RWPE2 (cell line): ENCODE results near the gene SYTL4.
"Not testable (repeated sequence)": the region's sequence is repeated elsewhere in the genome, so short reads cannot be mapped to it uniquely, and the experiment has no call there.

Source experiments
- ATAC-seq: fragments of 200-7000 bp; cut with Tn5 transposase; 3 replicates; pipeline ENCODE4 v1.9.1; 2021; ENCODE audit warnings: low read depth
- DNase-seq: peaks from one replicate; pipeline ENCODE4 v3.0.0-alpha.2; 2020; ENCODE audit warnings: low spot score
- H3K27ac ChIP-seq: fragments of 450-650 bp; 2 replicates; pipeline ENCODE4 v1.5.1; 2017; ENCODE audit warnings: mild to moderate bottlenecking; ENCODE audit not compliant: poor library complexity, severe bottlenecking
- H3K27me3 ChIP-seq: fragments of 250-450 bp; sonication (Bioruptor Pico); 2 replicates; pipeline ENCODE4 v1.5.1; 2021; ENCODE audit warnings: mild to moderate bottlenecking, moderate library complexity; ENCODE audit not compliant: insufficient read depth, poor library complexity, severe bottlenecking
- H3K36me3 ChIP-seq: fragments of 250-450 bp; sonication (Bioruptor Pico); 2 replicates; pipeline ENCODE4 v1.5.1; 2020; ENCODE audit warnings: low read depth, mild to moderate bottlenecking, moderate library complexity
- H3K4me1 ChIP-seq: fragments of 250-450 bp; sonication (Bioruptor Pico); 2 replicates; pipeline ENCODE4 v1.5.1; 2021; ENCODE audit warnings: mild to moderate bottlenecking, moderate library complexity; ENCODE audit not compliant: insufficient read depth, poor library complexity, severe bottlenecking
- H3K4me3 ChIP-seq: fragments of 250-450 bp; sonication (Bioruptor Pico); 2 replicates; pipeline ENCODE4 v1.5.1; 2021; ENCODE audit warnings: mild to moderate bottlenecking, moderate library complexity; ENCODE audit not compliant: severe bottlenecking
- H3K9me3 ChIP-seq: fragments of 250-450 bp; sonication (Bioruptor Pico); 2 replicates; pipeline ENCODE4 v1.5.1; 2021; ENCODE audit warnings: mild to moderate bottlenecking, moderate library complexity; ENCODE audit not compliant: severe bottlenecking
- CTCF ChIP-seq: fragments of 450-650 bp; IDR thresholded peaks from one replicate; pipeline ENCODE4 v1.5.1; 2017; ENCODE audit warnings: mild to moderate bottlenecking, moderate library complexity; ENCODE audit not compliant: poor library complexity, severe bottlenecking

The SYTL4 gene

GRCh38 chrX:100731441-100732281 lies at the start of gene SYTL4:
Gene SYTL4, minus strand, starts transcription at chrX:100732121. Its CDS starts 30,084 bp downstream, at chrX:100702037.
- H3K4me1 ChIP-seq = no peaks in the 10 kb centered on the region
- H3K27me3 ChIP-seq = no peaks in the 10 kb centered on the region
- no peaks in the 10 kb centered on the region for H3K36me3 ChIP-seq
- TF ChIP-seq CTCF = no peak
- no peak within 1 kb of the TSS for H3K27ac ChIP-seq
- ATAC-seq = no peak
- H3K4me3 ChIP-seq = peak within 1 kb of the TSS; percentile 36
- DNase-seq = no peak
- no peaks in the 10 kb centered on the region for H3K9me3 ChIP-seq

- not testable (repeated sequence) for H3K27ac ChIP-seq, H3K9me3 ChIP-seq, H3K36me3 ChIP-seq, DNase-seq, ATAC-seq, H3K4me1 ChIP-seq, H3K27me3 ChIP-seq, H3K4me3 ChIP-seq
Measured at GRCh38 chrX:100769439-100769838, 37.5 kb upstream of the SYTL4 start.

- no peak for ATAC-seq
Measured at GRCh38 chrX:100768679-100769338, 36.9 kb upstream of the SYTL4 start.

GRCh38 chrX:100750883-100751282 lies 19.0 kb upstream of the SYTL4 start:
- no peak overlapping the region for H3K4me3 ChIP-seq
- H3K4me1 ChIP-seq = no peaks in the 10 kb centered on the region
- H3K27ac ChIP-seq = no peak overlapping the region
- no peak for ATAC-seq
- TF ChIP-seq CTCF = no peak
- no peaks in the 10 kb centered on the region for H3K9me3 ChIP-seq
- no peaks in the 10 kb centered on the region for H3K27me3 ChIP-seq
- no peak for DNase-seq
- H3K36me3 ChIP-seq = no peaks in the 10 kb centered on the region

More at GRCh38 chrX:100768679-100769338, 36.9 kb upstream of the SYTL4 start:
- peak; percentile 92 for TF ChIP-seq CTCF
- H3K27me3 ChIP-seq = no peaks in the 10 kb centered on the region
- no peak overlapping the region for H3K27ac ChIP-seq
- no peaks in the 10 kb centered on the region for H3K4me1 ChIP-seq
- no peaks in the 10 kb centered on the region for H3K36me3 ChIP-seq
- H3K4me3 ChIP-seq = no peak overlapping the region
- DNase-seq = peak; percentile 38
- H3K9me3 ChIP-seq = no peaks in the 10 kb centered on the region

- no peaks in the 10 kb centered on the region for H3K4me1 ChIP-seq
- no peak for DNase-seq
- H3K36me3 ChIP-seq = no peaks in the 10 kb centered on the region
- ATAC-seq = no peak; the same call in 2 of the 3 replicates
- no peak overlapping the region for H3K4me3 ChIP-seq
- no peak for TF ChIP-seq CTCF
- H3K27me3 ChIP-seq = no peaks in the 10 kb centered on the region
- no peaks in the 10 kb centered on the region for H3K9me3 ChIP-seq
- no peak overlapping the region for H3K27ac ChIP-seq
Measured at GRCh38 chrX:100748108-100748507, 16.2 kb upstream of the SYTL4 start.
